GM10266 (cell line): ENCODE data around the gene GALNT14.
"Not testable (repeated sequence)": the region's sequence is repeated elsewhere in the genome, so short reads cannot be mapped to it uniquely, and the experiment has no call there.

ENCODE experiments used
- DNase-seq: peaks from one replicate; pipeline ENCODE4 v3.0.0; 2012; ENCODE audit errors: extremely low spot score
- TF ChIP-seq, protein P1 (sequence below): IDR thresholded peaks from 2 replicates; pipeline ENCODE4 v1.5.1; 2012; ENCODE audit warnings: mild to moderate bottlenecking, low read depth; ENCODE audit not compliant: control insufficient read depth, insufficient read depth; ENCODE audit errors: missing control alignments

The GALNT14 gene

DNA sequence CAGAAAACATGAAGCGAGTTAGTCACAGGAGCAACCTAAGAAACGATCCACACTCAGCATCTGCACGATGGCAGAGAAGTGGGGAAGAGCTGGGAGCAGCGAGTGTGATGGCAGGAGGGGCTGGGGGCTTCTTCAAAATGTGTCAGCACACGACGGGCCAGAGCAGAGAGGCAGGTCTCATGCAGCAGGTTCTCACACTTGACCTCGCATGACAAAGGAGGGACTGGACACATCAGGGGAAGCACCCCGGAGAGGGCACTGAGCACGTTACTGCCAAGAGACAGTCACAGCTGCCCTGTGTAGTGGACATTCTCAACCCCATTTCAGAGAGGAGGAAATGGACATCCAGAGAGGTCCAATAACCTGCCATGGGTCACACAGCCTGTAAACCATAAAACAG lies 226.9 kb downstream of the GALNT14 start:
- DNase-seq, result no peak
- TF ChIP-seq, protein P1, sequence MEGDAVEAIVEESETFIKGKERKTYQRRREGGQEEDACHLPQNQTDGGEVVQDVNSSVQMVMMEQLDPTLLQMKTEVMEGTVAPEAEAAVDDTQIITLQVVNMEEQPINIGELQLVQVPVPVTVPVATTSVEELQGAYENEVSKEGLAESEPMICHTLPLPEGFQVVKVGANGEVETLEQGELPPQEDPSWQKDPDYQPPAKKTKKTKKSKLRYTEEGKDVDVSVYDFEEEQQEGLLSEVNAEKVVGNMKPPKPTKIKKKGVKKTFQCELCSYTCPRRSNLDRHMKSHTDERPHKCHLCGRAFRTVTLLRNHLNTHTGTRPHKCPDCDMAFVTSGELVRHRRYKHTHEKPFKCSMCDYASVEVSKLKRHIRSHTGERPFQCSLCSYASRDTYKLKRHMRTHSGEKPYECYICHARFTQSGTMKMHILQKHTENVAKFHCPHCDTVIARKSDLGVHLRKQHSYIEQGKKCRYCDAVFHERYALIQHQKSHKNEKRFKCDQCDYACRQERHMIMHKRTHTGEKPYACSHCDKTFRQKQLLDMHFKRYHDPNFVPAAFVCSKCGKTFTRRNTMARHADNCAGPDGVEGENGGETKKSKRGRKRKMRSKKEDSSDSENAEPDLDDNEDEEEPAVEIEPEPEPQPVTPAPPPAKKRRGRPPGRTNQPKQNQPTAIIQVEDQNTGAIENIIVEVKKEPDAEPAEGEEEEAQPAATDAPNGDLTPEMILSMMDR, result no peak

GRCh38 chr2:30910686-30911085 lies 227.6 kb downstream of the GALNT14 start:
- no peak for DNase-seq
- TF ChIP-seq, protein P1, result no peak

DNA sequence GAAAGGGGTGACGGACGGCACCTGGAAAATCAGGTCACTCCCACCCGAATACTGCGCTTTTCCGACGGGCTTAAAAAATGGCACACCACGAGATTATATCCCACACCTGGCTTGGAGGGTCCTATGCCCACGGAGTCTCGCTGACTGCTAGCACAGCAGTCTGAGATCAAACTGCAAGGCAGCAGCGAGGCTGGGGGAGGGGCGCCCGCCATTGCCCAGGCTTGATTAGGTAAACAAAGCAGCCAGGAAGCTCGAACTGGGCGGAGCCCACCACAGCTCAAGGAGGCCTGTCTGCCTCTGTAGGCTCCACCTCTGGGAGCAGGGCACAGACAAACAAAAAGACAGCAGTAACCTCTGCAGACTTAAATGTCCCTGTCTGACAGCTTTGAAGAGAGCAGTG lies 233.8 kb downstream of the GALNT14 start:
- DNase-seq, result not testable (repeated sequence)

- TF ChIP-seq, protein P1, result no peak
These were observed 234.9 kb downstream of the GALNT14 start for GRCh38 chr2:30903326-30903725.

GRCh38 chr2:30900381-30900780 lies 237.9 kb downstream of the GALNT14 start:
- no peak for DNase-seq
- TF ChIP-seq, protein P1, result no peak

More at GRCh38 chr2:30903326-30903725, 234.9 kb downstream of the GALNT14 start:
- no peak for DNase-seq

DNA sequence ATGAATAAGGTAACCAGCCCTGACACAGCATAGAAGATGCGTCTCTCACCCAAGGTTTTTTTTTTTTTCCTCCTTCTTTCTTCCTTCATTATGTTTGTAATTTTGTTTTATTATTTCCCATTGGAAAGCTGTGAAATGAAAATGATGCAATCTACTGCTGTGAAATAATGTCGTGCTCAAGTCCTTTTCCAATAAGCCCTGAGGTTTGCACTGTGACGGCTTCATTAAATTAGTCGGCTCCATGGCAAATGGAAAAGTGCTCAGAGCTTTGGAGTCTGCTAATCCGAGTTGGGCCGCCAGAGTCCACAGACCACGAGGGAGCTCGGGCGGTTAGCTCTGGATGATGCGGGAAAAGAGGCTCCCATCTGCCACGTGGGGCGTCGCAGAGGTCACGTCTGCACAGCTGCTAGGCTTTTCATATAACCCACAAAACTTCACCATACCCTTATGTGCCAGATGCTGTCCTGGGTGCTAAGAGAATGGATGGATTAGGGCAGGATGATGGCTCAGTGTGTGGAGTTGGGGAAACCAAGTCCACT lies 238.7 kb downstream of the GALNT14 start:
- TF ChIP-seq, protein P1, result no peak
- no peak for DNase-seq

- DNase-seq, result no peak
- TF ChIP-seq, protein P1, result no peak
These were observed 240.7 kb downstream of the GALNT14 start for GRCh38 chr2:30897539-30897938.
